Dendritic cell treated with granulocyte-macrophage colony-stimulating factor and Interleukin-4, amounts not matched to agents 40 ng/mL and 50 ng/mL, for 4 days (primary cell): ENCODE data around the gene FADS2.

Experiments used
- H3K27ac Mint-ChIP-seq: one replicate; pipeline ENCODE4 v1.8.0; 2022; ENCODE audit warnings: mild to moderate bottlenecking, mixed read lengths
- H3K27me3 Mint-ChIP-seq: one replicate; pipeline ENCODE4 v1.8.0; 2022; ENCODE audit warnings: mild to moderate bottlenecking, mixed read lengths
- H3K36me3 Mint-ChIP-seq: one replicate; pipeline ENCODE4 v1.8.0; 2022; ENCODE audit warnings: low read depth, mixed read lengths
- H3K4me1 Mint-ChIP-seq: one replicate; pipeline ENCODE4 v1.8.0; 2022; ENCODE audit warnings: low read depth, mixed read lengths
- H3K4me3 Mint-ChIP-seq: one replicate; pipeline ENCODE4 v1.8.0; 2022; ENCODE audit warnings: mild to moderate bottlenecking, moderate library complexity, mixed read lengths
- H3K9me3 Mint-ChIP-seq: one replicate; pipeline ENCODE4 v1.8.0; 2022; ENCODE audit warnings: mixed read lengths
- intact Hi-C: fragments of 100-400 bp; cut with micrococcal nuclease; formaldehyde crosslinking; loops from one replicate; pipeline ENCODE4 v1.15.0; 2022

The FADS2 gene

GRCh38 chr11:61820174-61820573, 7.9 kb upstream of the FADS2 start:
- H3K9me3 Mint-ChIP-seq: no peaks in the 10 kb centered on the region
- intact Hi-C loops: no loop called here
- H3K4me3 Mint-ChIP-seq: no peak overlapping the region
- H3K27me3 Mint-ChIP-seq: no peaks in the 10 kb centered on the region
- no peak overlapping the region for H3K27ac Mint-ChIP-seq
- H3K4me1 Mint-ChIP-seq: peaks cover 13% of the 10 kb centered on the region
- peaks cover 15% of the 10 kb centered on the region for H3K36me3 Mint-ChIP-seq

- Mint-ChIP-seq H3K9me3 (no peaks in the 10 kb centered on the region), H3K36me3 (peaks cover 44% of the 10 kb centered on the region), H3K4me1 (peaks cover 51% of the 10 kb centered on the region), H3K4me3 (peak overlapping the region; percentile 97), H3K27ac (peak overlapping the region; percentile 97), H3K27me3 (no peaks in the 10 kb centered on the region)
- intact Hi-C loops: no loop called here
Observed at GRCh38 chr11:61826930-61827570, 1.1 kb upstream of the FADS2 start.

- H3K4me3 Mint-ChIP-seq: peak overlapping the region; percentile 97
- H3K27me3 Mint-ChIP-seq: no peaks in the 10 kb centered on the region
- peaks cover 57% of the 10 kb centered on the region for H3K36me3 Mint-ChIP-seq
- H3K4me1 Mint-ChIP-seq: peaks cover 63% of the 10 kb centered on the region
- H3K27ac Mint-ChIP-seq: peak overlapping the region; percentile 97
- H3K9me3 Mint-ChIP-seq: no peaks in the 10 kb centered on the region
- intact Hi-C loops: loop anchor here (1.0 kb wide), 1 partner anchor 11 kb away; the partner anchor contains the start of gene FADS1
Observed at GRCh38 chr11:61828379-61828628, 204 bp downstream of the FADS2 start.

GRCh38 chr11:61828629-61829407, 718 bp downstream of the FADS2 start:
- peak overlapping the region; percentile 97 for H3K27ac Mint-ChIP-seq
- H3K27me3 Mint-ChIP-seq: no peaks in the 10 kb centered on the region
- intact Hi-C loops: loop anchor here (1.0 kb wide), 1 partner anchor 12 kb away; the partner anchor contains the start of gene FADS1
- no peaks in the 10 kb centered on the region for H3K9me3 Mint-ChIP-seq
- H3K4me1 Mint-ChIP-seq: peaks cover 68% of the 10 kb centered on the region
- H3K36me3 Mint-ChIP-seq: peaks cover 62% of the 10 kb centered on the region
- H3K4me3 Mint-ChIP-seq: peak overlapping the region; percentile 97

GRCh38 chr11:61829806-61830205, 1.7 kb downstream of the FADS2 start:
- intact Hi-C loops: no loop called here
- Mint-ChIP-seq H3K27me3 (no peaks in the 10 kb centered on the region), H3K4me1 (peaks cover 73% of the 10 kb centered on the region), H3K9me3 (no peaks in the 10 kb centered on the region), H3K27ac (peak overlapping the region; percentile 97), H3K4me3 (peak overlapping the region; percentile 97), H3K36me3 (peaks cover 66% of the 10 kb centered on the region)

GRCh38 chr11:61830237-61831105, 2.4 kb downstream of the FADS2 start:
- no peaks in the 10 kb centered on the region for H3K27me3 Mint-ChIP-seq
- intact Hi-C loops: no loop called here

GRCh38 chr11:61832207-61832606, 4.1 kb downstream of the FADS2 start:
- Mint-ChIP-seq H3K36me3 (peaks cover 78% of the 10 kb centered on the region), H3K4me1 (peaks cover 71% of the 10 kb centered on the region), H3K27me3 (no peaks in the 10 kb centered on the region), H3K9me3 (no peaks in the 10 kb centered on the region), H3K4me3 (no peak overlapping the region), H3K27ac (peak overlapping the region; percentile 94)
- intact Hi-C loops: no loop called here

More at GRCh38 chr11:61830237-61831105, 2.4 kb downstream of the FADS2 start:
- Mint-ChIP-seq H3K27ac (peak overlapping the region; percentile 20), H3K4me1 (peaks cover 78% of the 10 kb centered on the region), H3K36me3 (peaks cover 68% of the 10 kb centered on the region), H3K9me3 (no peaks in the 10 kb centered on the region), H3K4me3 (peak overlapping the region; percentile 97)

- Mint-ChIP-seq H3K27me3 (no peaks in the 10 kb centered on the region), H3K4me3 (no peak overlapping the region), H3K36me3 (peaks cover 82% of the 10 kb centered on the region), H3K4me1 (peaks cover 70% of the 10 kb centered on the region), H3K27ac (peak overlapping the region; percentile 94), H3K9me3 (no peaks in the 10 kb centered on the region)
- intact Hi-C loops: no loop called here
Observed at GRCh38 chr11:61832754-61833153, 4.7 kb downstream of the FADS2 start.

- peaks cover 82% of the 10 kb centered on the region for H3K36me3 Mint-ChIP-seq
- peak overlapping the region; percentile 94 for H3K27ac Mint-ChIP-seq
- H3K27me3 Mint-ChIP-seq: no peaks in the 10 kb centered on the region
- intact Hi-C loops: no loop called here
- peaks cover 70% of the 10 kb centered on the region for H3K4me1 Mint-ChIP-seq
- no peaks in the 10 kb centered on the region for H3K9me3 Mint-ChIP-seq
- H3K4me3 Mint-ChIP-seq: peak overlapping the region; percentile 67
Observed at GRCh38 chr11:61833471-61833870, 5.4 kb downstream of the FADS2 start.

GRCh38 chr11:61833926-61834277, 5.8 kb downstream of the FADS2 start:
- H3K4me3 Mint-ChIP-seq: peak overlapping the region; percentile 67
- peaks cover 70% of the 10 kb centered on the region for H3K4me1 Mint-ChIP-seq
- no peaks in the 10 kb centered on the region for H3K9me3 Mint-ChIP-seq
- intact Hi-C loops: loop anchor here (2.0 kb wide), 1 partner anchor 17 kb away; the partner anchor contains the start of gene FADS1
- peaks cover 82% of the 10 kb centered on the region for H3K36me3 Mint-ChIP-seq
- H3K27ac Mint-ChIP-seq: peak overlapping the region; percentile 94
- H3K27me3 Mint-ChIP-seq: no peaks in the 10 kb centered on the region

GRCh38 chr11:61834278-61835048, 6.4 kb downstream of the FADS2 start:
- H3K4me1 Mint-ChIP-seq: peaks cover 66% of the 10 kb centered on the region
- H3K9me3 Mint-ChIP-seq: no peaks in the 10 kb centered on the region
- H3K27ac Mint-ChIP-seq: peak overlapping the region; percentile 94
- no peaks in the 10 kb centered on the region for H3K27me3 Mint-ChIP-seq
- H3K4me3 Mint-ChIP-seq: peak overlapping the region; percentile 67
- H3K36me3 Mint-ChIP-seq: peaks cover 83% of the 10 kb centered on the region
- intact Hi-C loops: loop anchor here (2.0 kb wide), 1 partner anchor 18 kb away; the partner anchor contains the start of gene FADS1

- peaks cover 87% of the 10 kb centered on the region for H3K36me3 Mint-ChIP-seq
- intact Hi-C loops: no loop called here
- peaks cover 51% of the 10 kb centered on the region for H3K4me1 Mint-ChIP-seq
- H3K27ac Mint-ChIP-seq: peak overlapping the region; percentile 94
- H3K27me3 Mint-ChIP-seq: no peaks in the 10 kb centered on the region
- no peaks in the 10 kb centered on the region for H3K9me3 Mint-ChIP-seq
- H3K4me3 Mint-ChIP-seq: no peak overlapping the region
Observed at GRCh38 chr11:61836193-61836592, 8.1 kb downstream of the FADS2 start.

- Mint-ChIP-seq H3K36me3 (peaks cover 87% of the 10 kb centered on the region), H3K9me3 (no peaks in the 10 kb centered on the region), H3K27ac (peak overlapping the region; percentile 10), H3K27me3 (no peaks in the 10 kb centered on the region), H3K4me3 (no peak overlapping the region), H3K4me1 (peaks cover 38% of the 10 kb centered on the region)
- intact Hi-C loops: no loop called here
Observed at GRCh38 chr11:61837411-61838005, 9.4 kb downstream of the FADS2 start.
